Hepatocyte (in vitro differentiated cells): ENCODE data around the gene PRDM7. TPM values are rescaled to one million over a fixed set of nuclear protein-coding genes. Genes with fewer than 3 reads are reported as not detected.

Experiments
- DNase-seq: peaks from one replicate; pipeline ENCODE4 v3.0.0-alpha.2; 2016; ENCODE audit warnings: low spot score
- H2AFZ ChIP-seq: fragments of 200-600 bp; sonication (generic); 2 replicates; pipeline ENCODE4 v1.6.0; 2016; ENCODE audit warnings: antibody characterized with exemption, mild to moderate bottlenecking
- H3K27ac ChIP-seq: fragments of 200-600 bp; sonication (generic); 2 replicates; pipeline ENCODE4 v1.5.1; 2016; ENCODE audit warnings: mild to moderate bottlenecking
- H3K27me3 ChIP-seq: fragments of 200-600 bp; sonication (generic); 2 replicates; pipeline ENCODE4 v1.6.1; 2016
- H3K36me3 ChIP-seq: fragments of 200-600 bp; sonication (generic); replicated peaks from 2 replicates; pipeline ENCODE4 v1.5.1; 2016; ENCODE audit warnings: low read depth; ENCODE audit not compliant: insufficient read depth
- H3K4me1 ChIP-seq: fragments of 200-600 bp; sonication (generic); 2 replicates; pipeline ENCODE4 v1.5.1; 2016; ENCODE audit warnings: mild to moderate bottlenecking, moderate library complexity; ENCODE audit not compliant: insufficient read depth
- H3K4me2 ChIP-seq: fragments of 200-600 bp; sonication (generic); 2 replicates; pipeline ENCODE4 v1.6.0; 2016
- H3K4me3 ChIP-seq: fragments of 200-600 bp; sonication (generic); 2 replicates; pipeline ENCODE4 v1.5.1; 2016; ENCODE audit warnings: mild to moderate bottlenecking
- H3K79me2 ChIP-seq: fragments of 200-600 bp; sonication (generic); 2 replicates; pipeline ENCODE4 v1.6.0; 2017; ENCODE audit warnings: mild to moderate bottlenecking
- H3K9me2 ChIP-seq: fragments of 200-600 bp; sonication (generic); replicated peaks from 2 replicates; pipeline ENCODE4 v1.6.0; 2017; ENCODE audit warnings: mild to moderate bottlenecking; ENCODE audit not compliant: insufficient read depth
- H3K9me3 ChIP-seq: fragments of 200-600 bp; sonication (generic); 2 replicates; pipeline ENCODE4 v1.5.1; 2016; ENCODE audit warnings: low read depth, mild to moderate bottlenecking
- H4K20me1 ChIP-seq: fragments of 200-600 bp; sonication (generic); 2 replicates; pipeline ENCODE4 v1.6.0; 2016; ENCODE audit warnings: mild to moderate bottlenecking; ENCODE audit not compliant: insufficient read depth, poor library complexity, severe bottlenecking
- CTCF ChIP-seq: fragments of 200-600 bp; sonication (generic); IDR thresholded peaks from 2 replicates; pipeline ENCODE4 v1.5.1; 2016; ENCODE audit warnings: antibody characterized with exemption, mild to moderate bottlenecking; ENCODE audit not compliant: poor library complexity
- EZH2 ChIP-seq: fragments of 200-600 bp; sonication (generic); IDR thresholded peaks from 2 replicates; pipeline ENCODE4 v1.6.1; 2016; ENCODE audit warnings: antibody characterized with exemption, mild to moderate bottlenecking, borderline replicate concordance
- EZH2phosphoT487 ChIP-seq: fragments of 200-600 bp; sonication (generic); IDR thresholded peaks from one replicate; pipeline ENCODE4 v1.6.1; 2018; ENCODE audit warnings: antibody characterized with exemption, mild to moderate bottlenecking, low read depth, moderate library complexity; ENCODE audit not compliant: unreplicated experiment, severe bottlenecking
- WGBS: methylation state at CpG from one replicate; pipeline ENCODE4 v1.1.6; 2016; ENCODE audit warnings: low lambda C conversion rate; ENCODE audit errors: missing lambda C conversion rate; 5-methylcytosine and 5-hydroxymethylcytosine counted together
- polyA plus RNA-seq: library from polyadenylated mRNA; unstranded; fragments of >200 nt; fragmentation: Nextera tagmentation; extraction: Ambion mirVana; gene quantifications from 2 replicates; pipeline ENCODE4 v1.2.1, GENCODE V29; 2016
- total RNA-seq: library from RNA; depleted of rRNA; stranded (reverse); fragments of >200 nt; gene quantifications from 2 replicates; pipeline ENCODE4 v1.2.3, GENCODE V29; 2014

PRDM7 gene
- total and polyA plus RNA-seq, 2 experiments from 2014 or later = not detected

- no peak for DNase-seq
- Histone ChIP-seq H3K79me2 (no peaks in the 10 kb centered on the region), H3K9me3 (no peaks in the 10 kb centered on the region), H3K4me1 (no peaks in the 10 kb centered on the region), H2AFZ (no peak overlapping the region), H3K9me2 (no peaks in the 10 kb centered on the region), H3K27ac (no peak overlapping the region), H3K27me3 (no peaks in the 10 kb centered on the region), H3K4me2 (no peak overlapping the region), H3K4me3 (no peak overlapping the region), H3K36me3 (no peaks in the 10 kb centered on the region), H4K20me1 (no peaks in the 10 kb centered on the region)
- whole genome bisulfite sequencing = 82% methylated on average over 6 of the region's 6 CpGs
- TF ChIP-seq CTCF (no peak), EZH2phosphoT487 (no peak), EZH2 (no peak)
These were observed 1.4 kb upstream of the PRDM7 start for GRCh38 chr16:90078579-90078895.

- WGBS = 59% methylated on average over 22 of the region's 23 CpGs
- H3K27me3 ChIP-seq = no peaks in the 10 kb centered on the region
- H3K9me2 ChIP-seq = no peaks in the 10 kb centered on the region
- H3K27ac ChIP-seq = peak overlapping the region; percentile 32
- DNase-seq = peak; percentile 51
- no peaks in the 10 kb centered on the region for H4K20me1 ChIP-seq
- H3K79me2 ChIP-seq = no peaks in the 10 kb centered on the region
- no peaks in the 10 kb centered on the region for H3K9me3 ChIP-seq
- H3K4me2 ChIP-seq = peak overlapping the region; percentile 76
- H3K36me3 ChIP-seq = no peaks in the 10 kb centered on the region
- no peak overlapping the region for H3K4me3 ChIP-seq
- H2AFZ ChIP-seq = peak overlapping the region; percentile 47
- no peaks in the 10 kb centered on the region for H3K4me1 ChIP-seq
- TF ChIP-seq EZH2 = no peak
- peak; percentile 6 for TF ChIP-seq CTCF
These were observed 837 bp upstream of the PRDM7 start for GRCh38 chr16:90077757-90078578.

- 63% methylated on average over 5 of the region's 5 CpGs for WGBS
- no peak for TF ChIP-seq EZH2
- no peak for TF ChIP-seq CTCF
- no peak for TF ChIP-seq EZH2phosphoT487
- Histone ChIP-seq H3K9me3 (no peaks in the 10 kb centered on the region), H2AFZ (no peak overlapping the region), H3K9me2 (no peaks in the 10 kb centered on the region), H3K4me1 (no peaks in the 10 kb centered on the region), H3K4me2 (no peak overlapping the region), H3K79me2 (no peaks in the 10 kb centered on the region), H3K36me3 (no peaks in the 10 kb centered on the region), H3K4me3 (no peak overlapping the region), H3K27ac (no peak overlapping the region), H3K27me3 (no peaks in the 10 kb centered on the region), H4K20me1 (no peaks in the 10 kb centered on the region)
- no peak for DNase-seq
These were observed 4.6 kb downstream of the PRDM7 start for GRCh38 chr16:90072442-90073105.
